A673 (cell line): ENCODE measurements around the gene DCC.

ENCODE experiments used
- CTCF ChIP-seq: fragments of 300-800, 200-600 bp; sonication (generic); conservative IDR thresholded peaks from 2 replicates; pipeline ENCODE4 v1.5.1; 2017; ENCODE audit warnings: low read depth, mild to moderate bottlenecking, antibody characterized with exemption, low read length, moderate library complexity, mixed read lengths
- EZH2 ChIP-seq: fragments of 200-600 bp; sonication (generic); IDR thresholded peaks from 2 replicates; pipeline ENCODE4 v1.6.1; 2017; ENCODE audit warnings: borderline replicate concordance, low read depth, mild to moderate bottlenecking, mixed read lengths, antibody characterized with exemption, low read length; ENCODE audit not compliant: poor library complexity, severe bottlenecking

GRCh38 chr18:53018791-53019190, 678.8 kb downstream of the DCC start:
- no peak for TF ChIP-seq CTCF
- TF ChIP-seq EZH2 = no peak
